ENCODE data around the gene PCYOX1L.

Gene PCYOX1L
- total RNA-seq = 10.8 to 69.1 (median 33.0) reads per million in 3 experiments

- peak; percentile 96 for DNase-seq
Measured at GRCh38 chr5:149357370-149358293, at the start of gene PCYOX1L. Gene PCYOX1L, plus strand, starts transcription at chr5:149358046. Its CDS starts 23 bp downstream, at chr5:149358069.

- DNase-seq = no peak
Measured at GRCh38 chr5:149309354-149309753, 48.5 kb upstream of the PCYOX1L start.

GRCh38 chr5:149310488-149310887, 47.4 kb upstream of the PCYOX1L start:
- DNase-seq = no peak

GRCh38 chr5:149310947-149311658, 46.7 kb upstream of the PCYOX1L start:
- DNase-seq = no peak

GRCh38 chr5:149313151-149313841, 44.5 kb upstream of the PCYOX1L start:
- DNase-seq = no peak

GRCh38 chr5:149314571-149315111, 43.2 kb upstream of the PCYOX1L start:
- DNase-seq = no peak

GRCh38 chr5:149315753-149316152, 42.1 kb upstream of the PCYOX1L start:
- DNase-seq = no peak

- peak; percentile 48 for DNase-seq
Measured at GRCh38 chr5:149317281-149318048, 40.4 kb upstream of the PCYOX1L start.

GRCh38 chr5:149319174-149319573, 38.7 kb upstream of the PCYOX1L start:
- DNase-seq = no peak

GRCh38 chr5:149320791-149321330, 37.0 kb upstream of the PCYOX1L start:
- no peak for DNase-seq

GRCh38 chr5:149322518-149322917, 35.3 kb upstream of the PCYOX1L start:
- no peak for DNase-seq

GRCh38 chr5:149323210-149323609, 34.6 kb upstream of the PCYOX1L start:
- no peak for DNase-seq

GRCh38 chr5:149323621-149324205, 34.1 kb upstream of the PCYOX1L start:
- DNase-seq = no peak

GRCh38 chr5:149324641-149325040, 33.2 kb upstream of the PCYOX1L start:
- DNase-seq = no peak

GRCh38 chr5:149325166-149325735, 32.6 kb upstream of the PCYOX1L start:
- DNase-seq = no peak

- DNase-seq = no peak
Measured at GRCh38 chr5:149325894-149326293, 32.0 kb upstream of the PCYOX1L start.

- no peak for DNase-seq
Measured at GRCh38 chr5:149326611-149327010, 31.2 kb upstream of the PCYOX1L start.

GRCh38 chr5:149328177-149328576, 29.7 kb upstream of the PCYOX1L start:
- no peak for DNase-seq

GRCh38 chr5:149333711-149334443, 24.0 kb upstream of the PCYOX1L start:
- no peak for DNase-seq

- DNase-seq = no peak
Measured at GRCh38 chr5:149337736-149338135, 20.1 kb upstream of the PCYOX1L start.

All from central memory CD4-positive, alpha-beta T cell (primary cell).